HG02885 (cell line): ENCODE measurements around the gene FAM181B.
A peak's percentile ranks its signal among the peaks of the same experiment; 100 is the strongest.

Source experiments
- ATAC-seq: cut with Tn5 transposase; IDR thresholded peaks from one replicate; pipeline ENCODE4 v1.9.1; 2021; ENCODE audit warnings: mild to moderate bottlenecking; ENCODE audit not compliant: unreplicated experiment, poor library complexity

The FAM181B gene

DNA sequence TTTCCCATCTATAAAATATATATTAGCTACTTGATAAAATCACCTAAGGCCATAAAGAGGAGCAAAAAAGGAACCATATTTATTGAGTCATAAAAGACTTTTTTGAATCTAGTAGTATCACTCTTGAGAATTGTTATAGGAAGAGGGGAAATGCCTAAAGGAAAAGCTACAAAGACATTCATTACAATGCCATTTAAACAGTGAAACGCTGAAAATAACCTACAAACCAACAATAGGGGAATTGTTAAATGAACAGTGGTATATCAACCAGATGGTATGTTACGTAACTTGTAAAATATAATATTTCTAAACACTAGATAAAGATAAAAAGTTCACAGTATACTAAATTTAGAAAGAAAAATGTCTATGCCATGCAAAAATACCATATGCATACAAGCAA lies 47.5 kb downstream of the FAM181B start:
- no peak for ATAC-seq

DNA sequence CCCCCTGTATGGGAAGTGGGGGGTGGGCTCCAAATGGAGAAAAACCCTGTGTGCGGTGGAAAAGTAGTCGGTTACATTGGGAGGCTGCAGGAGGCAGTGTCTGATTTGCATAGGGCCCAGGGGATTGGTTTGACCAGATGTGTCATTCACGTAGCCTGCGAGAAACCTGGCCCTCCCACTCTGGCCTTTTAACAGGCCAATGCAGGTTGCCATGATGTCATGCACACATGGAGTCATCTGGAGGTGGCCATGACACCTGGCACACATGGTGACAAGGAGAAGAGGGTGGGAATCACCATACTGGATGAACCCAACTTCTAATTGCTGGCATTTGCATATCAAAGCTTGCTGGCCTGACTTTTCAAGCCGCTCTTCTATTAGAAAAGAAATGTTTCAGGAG lies 50.6 kb downstream of the FAM181B start:
- ATAC-seq = no peak

DNA sequence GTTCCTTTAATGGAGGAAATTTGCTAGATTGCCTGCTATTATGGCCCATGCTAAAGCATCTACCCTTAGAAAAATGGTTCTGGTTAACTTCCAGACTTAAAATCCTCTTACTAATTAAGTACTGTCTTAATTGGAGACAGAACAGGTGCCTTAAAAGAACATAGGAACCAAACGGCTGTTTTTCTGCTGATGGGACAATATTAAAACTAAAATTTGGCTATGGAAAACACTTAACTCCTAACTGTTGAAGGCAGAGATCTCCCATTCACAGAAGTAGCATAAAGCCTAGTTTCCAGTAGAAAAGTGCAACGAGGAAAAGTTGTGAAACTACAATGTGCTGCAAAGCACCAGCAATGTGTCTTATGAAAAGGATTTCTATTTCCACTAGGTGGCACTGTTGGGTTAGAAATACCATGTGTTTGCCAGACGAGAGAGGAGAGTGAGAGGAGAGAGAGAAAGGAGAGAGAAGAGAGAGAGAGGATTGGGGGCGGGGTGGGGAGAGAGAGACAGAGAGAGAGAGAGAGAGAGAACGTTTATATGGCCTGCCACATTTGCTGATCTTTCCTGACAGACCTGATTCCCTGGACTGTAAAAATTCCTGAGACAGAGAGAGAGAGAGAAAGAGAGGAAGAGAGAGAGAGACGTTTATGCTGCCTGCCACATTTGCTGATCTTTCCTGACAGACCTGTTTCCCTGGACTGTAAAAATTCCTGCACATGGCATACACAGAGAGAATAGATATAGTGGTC lies 51.5 kb downstream of the FAM181B start:
- ATAC-seq = peak; percentile 89

DNA sequence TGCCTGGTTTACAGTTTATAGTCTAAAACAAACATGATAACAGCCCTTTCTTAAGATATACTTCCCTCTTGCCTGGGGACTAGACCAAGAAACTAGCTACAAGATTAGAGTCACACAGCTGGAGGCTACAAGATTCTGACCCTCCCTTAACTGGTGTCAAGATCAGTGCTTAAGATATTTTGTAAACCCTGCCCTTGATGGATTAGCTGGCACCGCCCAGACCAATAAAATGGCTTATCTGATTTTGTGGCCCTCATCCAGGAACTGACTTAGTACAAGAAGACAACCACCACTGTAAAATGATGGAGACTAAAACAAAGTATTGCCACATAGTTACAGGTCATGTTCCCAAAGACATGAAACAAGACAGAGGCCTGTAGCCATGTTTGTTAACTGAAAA lies 53.4 kb downstream of the FAM181B start:
- ATAC-seq = no peak
